Activated naive CD8-positive, alpha-beta T cell treated with anti-CD3 and anti-CD28 coated beads, Interleukin-2, amount 10 ng/mL, durations not matched to agents 7 days and 5 days (primary cell): ENCODE measurements around the gene TLL2. TPM values are rescaled to one million over a fixed set of nuclear protein-coding genes. Genes with fewer than 3 reads are reported as not detected.
"Not testable (repeated sequence)": the region's sequence is repeated elsewhere in the genome, so short reads cannot be mapped to it uniquely, and the experiment has no call there.

Source experiments
- ATAC-seq: fragments of 150-1000 bp; cut with Tn5 transposase; one replicate; pipeline ENCODE4 v1.10.0; 2021; ENCODE audit warnings: low read depth, moderate library complexity
- POLR2A ChIA-PET: fragments of 350-600 bp; sonication (Branson Sonifier 250); formaldehyde crosslinking; loops from one replicate; lab custom pipeline; 2021; ENCODE audit warnings: antibody characterized with exemption; lab: Charles Lee
- DNase-seq: peaks from one replicate; pipeline ENCODE4 v3.0.0; 2021
- H3K27ac Mint-ChIP-seq: one replicate; pipeline ENCODE4 v1.8.0; 2022; ENCODE audit warnings: mild to moderate bottlenecking, mixed read lengths
- H3K27me3 Mint-ChIP-seq: one replicate; pipeline ENCODE4 v1.8.0; 2022; ENCODE audit warnings: mild to moderate bottlenecking, moderate library complexity, mixed read lengths
- H3K36me3 Mint-ChIP-seq: one replicate; pipeline ENCODE4 v1.8.0; 2021; ENCODE audit warnings: mild to moderate bottlenecking, mixed read lengths
- H3K4me1 Mint-ChIP-seq: one replicate; pipeline ENCODE4 v1.8.0; 2021; ENCODE audit warnings: mixed read lengths
- H3K4me3 Mint-ChIP-seq: one replicate; pipeline ENCODE4 v1.8.0; 2022; ENCODE audit warnings: mild to moderate bottlenecking, moderate library complexity, mixed read lengths
- H3K9me3 Mint-ChIP-seq: one replicate; pipeline ENCODE4 v1.8.0; 2021; ENCODE audit warnings: mixed read lengths
- total RNA-seq, 2 experiments: library from RNA; stranded (reverse); gene quantifications; one replicate each; pipeline ENCODE4 v1.2.3, GENCODE V29; 2021

TLL2 gene
- not detected for total RNA-seq

DNA sequence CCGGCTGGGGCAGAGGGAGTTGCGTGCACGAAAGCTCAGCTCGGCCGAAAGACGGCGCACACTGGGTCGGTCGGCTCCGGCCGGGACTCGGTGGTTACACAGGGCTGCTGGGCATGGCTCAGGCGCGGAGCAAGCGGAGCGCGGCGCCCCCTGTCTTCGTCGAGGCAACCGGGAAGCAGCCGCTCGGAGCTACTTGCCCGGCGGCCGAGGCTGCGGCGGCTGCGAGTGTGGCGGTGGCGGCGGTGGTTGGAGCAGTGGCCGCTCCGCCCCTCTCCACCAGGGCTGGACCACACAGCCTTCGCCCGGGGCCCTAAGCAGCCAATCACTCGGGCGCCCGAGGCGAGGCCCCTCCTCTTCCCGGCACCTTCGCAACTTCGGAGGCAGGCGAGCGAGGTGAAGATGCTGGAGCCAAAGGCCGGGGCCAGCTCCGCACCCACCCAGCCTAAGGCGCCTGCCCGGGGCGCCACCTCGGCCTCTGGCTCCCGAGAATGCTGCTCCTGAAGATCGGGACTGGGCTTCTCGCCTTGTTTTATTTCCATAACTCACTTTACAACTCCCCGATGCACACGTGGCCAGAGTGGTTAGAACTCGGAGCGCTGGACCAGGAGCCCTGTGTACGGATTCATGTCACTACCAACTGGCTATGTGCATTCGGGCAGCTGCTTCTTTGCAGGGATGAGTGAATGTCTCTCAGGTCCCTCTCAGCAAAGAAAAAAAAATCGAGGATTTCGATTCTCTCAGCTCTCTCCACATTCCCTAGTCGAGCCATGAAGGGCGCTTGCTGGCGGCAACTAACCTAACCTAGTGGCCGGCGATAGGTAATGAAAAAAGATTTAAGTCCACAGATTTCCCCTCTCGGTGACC, at the start of gene TLL2:
TLL2 (minus strand) TSS at position 229 of the 864 bp plus-strand sequence. CDS start 241 bp downstream, outside the sequence.
- H3K27ac Mint-ChIP-seq: no peak within 1 kb of the TSS
- H3K9me3 Mint-ChIP-seq: no peaks in the 10 kb centered on the region
- H3K27me3 Mint-ChIP-seq: peaks cover 54% of the 10 kb centered on the region
- peak; percentile 73 for DNase-seq
- H3K4me3 Mint-ChIP-seq: peak within 1 kb of the TSS; percentile 69
- peaks cover 14% of the 10 kb centered on the region for H3K4me1 Mint-ChIP-seq
- H3K36me3 Mint-ChIP-seq: peaks cover 8% of the 10 kb centered on the region
- peak; percentile 76 for ATAC-seq
- POLR2A ChIA-PET: interaction anchor here (1.2 to 1.3 kb wide), 2 partner anchors 9 to 73 kb away, joined by 3 read pairs; no protein-coding TSS in a partner anchor

DNA sequence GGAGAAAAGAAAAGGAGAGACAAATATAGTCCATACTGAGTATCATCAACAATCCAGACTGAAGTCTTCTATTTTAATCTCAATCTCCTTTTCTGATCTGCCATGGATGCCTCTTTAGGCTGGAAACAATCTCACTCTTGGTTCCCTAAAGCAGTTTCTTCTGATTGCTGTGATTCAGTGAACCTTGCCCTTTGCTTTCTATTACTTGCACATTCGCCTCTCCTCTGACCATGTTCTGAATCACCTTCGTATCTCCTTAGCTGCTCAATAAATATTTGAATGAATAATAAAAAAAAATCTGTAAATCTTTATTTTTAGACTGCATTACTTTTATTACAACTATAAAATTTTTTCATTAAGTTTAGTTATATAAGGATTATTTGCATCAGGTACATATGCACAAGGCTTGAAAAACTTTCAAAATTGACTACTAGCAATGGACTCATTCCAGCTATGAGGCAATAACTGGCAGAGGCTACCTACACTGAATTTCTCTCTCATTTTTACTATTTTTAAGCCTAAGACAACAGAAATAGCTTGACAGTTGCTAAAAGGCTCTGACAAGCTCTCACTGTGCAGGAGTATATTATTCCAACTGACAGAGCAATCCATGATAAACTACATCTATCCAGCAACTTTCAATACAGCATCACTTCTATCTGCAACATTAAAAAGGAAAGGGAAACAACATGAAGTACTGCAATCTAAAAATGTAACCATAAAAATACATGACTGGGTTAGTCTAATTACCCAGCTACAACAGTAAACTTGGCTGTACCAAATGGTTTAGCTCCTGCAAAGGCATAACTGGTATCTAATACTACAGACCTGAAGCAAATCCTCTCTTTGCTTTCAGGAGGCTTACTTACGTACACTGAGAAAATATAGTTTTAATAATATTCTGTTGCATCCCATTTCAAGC, 47.5 kb upstream of the TLL2 start:
- DNase-seq (no peak), ATAC-seq (no peak)
- Mint-ChIP-seq H3K9me3 (no peaks in the 10 kb centered on the region), H3K36me3 (peaks cover 20% of the 10 kb centered on the region), H3K4me1 (peaks cover 4% of the 10 kb centered on the region), H3K4me3 (no peak overlapping the region), H3K27ac (no peak overlapping the region), H3K27me3 (no peaks in the 10 kb centered on the region)
- POLR2A ChIA-PET: no interaction called here

DNA sequence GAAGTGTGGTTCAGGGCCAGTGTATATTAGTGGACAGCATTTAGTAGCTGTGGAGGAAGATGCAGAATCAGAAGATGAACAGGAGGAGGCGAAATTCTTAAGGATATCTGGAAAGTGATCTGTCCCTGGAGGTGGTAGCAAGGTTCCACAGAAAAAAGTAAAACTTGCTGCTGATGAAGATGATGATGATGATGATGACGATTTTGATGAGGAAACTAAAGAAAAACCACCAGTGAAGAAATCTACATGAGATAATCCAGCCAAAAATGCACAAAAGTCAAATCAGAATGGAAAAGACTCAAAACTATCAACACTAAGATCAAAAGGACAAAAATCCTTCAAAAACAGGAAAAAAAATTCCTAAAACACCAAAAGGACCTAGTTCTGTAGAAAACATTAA, 46.8 kb upstream of the TLL2 start:
- POLR2A ChIA-PET: no interaction called here
- ATAC-seq (no peak), DNase-seq (no peak)
- Mint-ChIP-seq H3K4me3 (no peak overlapping the region), H3K4me1 (no peaks in the 10 kb centered on the region), H3K9me3 (no peaks in the 10 kb centered on the region), H3K27ac (no peak overlapping the region), H3K36me3 (peaks cover 20% of the 10 kb centered on the region), H3K27me3 (no peaks in the 10 kb centered on the region)

DNA sequence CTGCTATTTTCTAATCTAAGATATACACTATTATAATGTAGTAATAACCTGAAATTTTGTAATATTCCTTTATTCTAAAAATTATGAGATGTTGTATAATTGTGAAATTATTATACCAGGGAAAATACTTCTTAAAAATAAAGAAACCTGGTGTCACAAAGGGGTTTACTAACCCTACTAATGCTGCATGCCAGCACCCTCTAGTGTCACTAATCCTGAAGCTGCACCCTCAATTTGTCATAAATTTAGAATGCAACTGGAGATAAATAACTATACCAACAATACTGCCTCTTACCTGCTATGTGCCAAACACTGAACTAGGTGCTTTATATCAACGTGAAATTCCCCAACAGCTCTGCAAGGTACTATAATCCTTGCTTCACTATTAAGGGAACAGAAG, 42.3 kb upstream of the TLL2 start:
- DNase-seq: no peak
- ATAC-seq: no peak
- peaks cover 15% of the 10 kb centered on the region for H3K36me3 Mint-ChIP-seq
- no peaks in the 10 kb centered on the region for H3K4me1 Mint-ChIP-seq
- no peak overlapping the region for H3K27ac Mint-ChIP-seq
- no peak overlapping the region for H3K4me3 Mint-ChIP-seq
- no peaks in the 10 kb centered on the region for H3K9me3 Mint-ChIP-seq
- no peaks in the 10 kb centered on the region for H3K27me3 Mint-ChIP-seq
- POLR2A ChIA-PET: no interaction called here

DNA sequence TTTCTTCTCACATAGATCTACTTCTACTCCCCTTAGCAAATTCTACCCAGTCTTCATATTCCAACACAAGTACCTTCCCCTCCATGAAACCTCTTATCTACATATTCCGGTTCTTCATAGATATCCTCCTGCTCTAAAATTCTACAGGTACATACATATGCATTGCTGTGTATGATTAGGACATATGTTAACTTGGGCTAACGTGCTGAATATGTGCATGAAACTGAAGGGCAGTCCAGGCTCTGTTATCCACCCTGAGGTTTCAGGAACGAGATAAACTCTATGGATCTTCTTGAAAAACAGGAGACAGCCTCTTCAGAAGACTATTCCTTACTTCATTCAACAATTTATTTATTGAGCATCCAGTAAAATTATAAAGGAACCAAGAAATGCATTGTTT, 41.6 kb upstream of the TLL2 start:
- DNase-seq (no peak), ATAC-seq (no peak)
- Mint-ChIP-seq H3K36me3 (peaks cover 11% of the 10 kb centered on the region), H3K9me3 (no peaks in the 10 kb centered on the region), H3K27ac (no peak overlapping the region), H3K4me3 (no peak overlapping the region), H3K4me1 (no peaks in the 10 kb centered on the region), H3K27me3 (no peaks in the 10 kb centered on the region)
- POLR2A ChIA-PET: no interaction called here

DNA sequence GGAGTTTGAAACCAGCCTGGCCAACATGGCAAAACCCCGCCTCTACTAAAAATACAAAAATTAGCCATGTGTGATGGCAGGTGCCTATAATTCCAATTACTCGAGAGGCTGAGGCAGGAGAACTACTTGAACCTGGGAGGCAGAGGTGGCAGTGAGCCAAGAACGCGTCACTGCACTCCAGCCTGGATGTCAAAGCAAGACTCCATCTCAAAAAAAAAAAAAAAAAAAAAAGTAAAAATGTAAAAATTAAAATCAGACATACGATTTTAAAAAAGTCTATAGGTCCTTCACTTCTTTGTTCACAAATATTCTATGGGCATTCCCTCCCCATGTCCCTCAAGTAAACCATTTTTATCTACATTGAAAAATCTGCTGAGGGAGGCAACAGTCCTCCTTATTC, 34.9 kb upstream of the TLL2 start:
- Mint-ChIP-seq H3K4me1 (peaks cover 2% of the 10 kb centered on the region), H3K9me3 (no peaks in the 10 kb centered on the region), H3K27me3 (no peaks in the 10 kb centered on the region), H3K36me3 (peaks cover 22% of the 10 kb centered on the region), H3K4me3 (no peak overlapping the region), H3K27ac (no peak overlapping the region)
- DNase-seq (no peak), ATAC-seq (no peak)
- POLR2A ChIA-PET: no interaction called here

DNA sequence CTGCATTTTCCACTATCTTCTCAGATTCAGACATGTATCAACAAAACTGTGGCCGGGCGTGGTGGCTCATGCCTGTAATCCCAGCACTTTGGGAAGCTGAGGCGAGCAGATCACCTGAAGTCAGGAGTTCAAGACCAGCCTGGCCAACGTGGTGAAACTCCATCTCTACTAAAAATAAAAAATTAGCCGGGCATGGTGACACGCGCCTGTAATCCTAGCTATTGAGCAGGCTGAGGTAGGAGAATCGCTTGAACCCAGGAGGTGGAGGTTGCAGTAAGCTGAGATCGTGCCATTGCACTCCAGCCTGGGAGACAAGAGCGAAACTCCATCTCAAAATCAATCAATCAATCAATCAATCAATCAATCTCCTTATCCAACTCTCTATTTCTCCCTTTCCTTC, 31.8 kb upstream of the TLL2 start:
- H3K27me3 Mint-ChIP-seq, H3K4me3 Mint-ChIP-seq, H3K4me1 Mint-ChIP-seq, POLR2A ChIA-PET, DNase-seq, H3K27ac Mint-ChIP-seq, ATAC-seq, H3K9me3 Mint-ChIP-seq: not testable (repeated sequence)
- peaks cover 30% of the 10 kb centered on the region for H3K36me3 Mint-ChIP-seq

DNA sequence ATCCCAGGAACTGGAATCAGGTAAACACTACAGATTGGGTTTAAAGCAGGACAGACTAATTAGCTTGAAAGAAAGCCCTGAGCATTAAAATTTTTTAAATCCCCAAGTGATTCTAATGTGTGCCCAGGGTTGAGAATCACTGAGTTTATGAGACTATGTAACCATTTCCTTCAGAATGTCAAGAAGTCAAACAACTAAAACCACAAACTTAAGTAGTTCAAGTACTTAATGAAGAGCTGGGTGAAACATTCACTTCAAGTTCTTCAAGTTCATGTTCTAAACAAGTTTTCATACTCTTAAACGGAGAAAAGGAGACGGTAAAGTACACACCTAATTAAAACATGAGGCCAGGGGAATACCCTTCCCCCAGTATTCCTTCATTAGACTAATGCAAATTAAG, 28.2 kb upstream of the TLL2 start:
- Mint-ChIP-seq H3K9me3 (no peaks in the 10 kb centered on the region), H3K27ac (no peak overlapping the region), H3K36me3 (peaks cover 40% of the 10 kb centered on the region), H3K4me3 (no peak overlapping the region), H3K27me3 (no peaks in the 10 kb centered on the region), H3K4me1 (peaks cover 3% of the 10 kb centered on the region)
- POLR2A ChIA-PET: no interaction called here
- ATAC-seq (no peak), DNase-seq (no peak)

DNA sequence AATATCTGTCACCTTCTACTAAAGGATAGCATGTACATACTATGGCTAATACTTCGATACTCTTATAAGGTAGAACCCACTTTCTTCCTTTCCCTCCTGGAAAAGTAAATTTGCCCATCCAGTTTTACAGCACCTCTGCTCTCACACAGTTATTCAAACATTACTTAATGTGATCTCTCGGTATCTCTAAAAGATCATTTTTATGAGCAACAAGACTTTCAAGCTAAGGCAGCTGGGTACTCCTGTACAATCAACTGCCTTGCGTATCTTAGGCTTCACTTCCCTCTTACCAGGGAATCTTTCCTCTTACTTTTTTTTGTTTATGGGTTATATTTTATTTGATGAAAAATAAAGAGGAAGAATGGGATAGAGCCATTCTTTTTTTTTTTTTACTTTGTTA, 26.5 kb upstream of the TLL2 start:
- Mint-ChIP-seq H3K4me1 (peaks cover 3% of the 10 kb centered on the region), H3K27me3 (no peaks in the 10 kb centered on the region), H3K36me3 (peaks cover 35% of the 10 kb centered on the region), H3K9me3 (no peaks in the 10 kb centered on the region), H3K27ac (no peak overlapping the region), H3K4me3 (no peak overlapping the region)
- POLR2A ChIA-PET: interaction anchor here (0.7 kb wide), 1 partner anchor 47 kb away, joined by 3 read pairs; no protein-coding TSS in a partner anchor
- ATAC-seq (no peak), DNase-seq (no peak)

DNA sequence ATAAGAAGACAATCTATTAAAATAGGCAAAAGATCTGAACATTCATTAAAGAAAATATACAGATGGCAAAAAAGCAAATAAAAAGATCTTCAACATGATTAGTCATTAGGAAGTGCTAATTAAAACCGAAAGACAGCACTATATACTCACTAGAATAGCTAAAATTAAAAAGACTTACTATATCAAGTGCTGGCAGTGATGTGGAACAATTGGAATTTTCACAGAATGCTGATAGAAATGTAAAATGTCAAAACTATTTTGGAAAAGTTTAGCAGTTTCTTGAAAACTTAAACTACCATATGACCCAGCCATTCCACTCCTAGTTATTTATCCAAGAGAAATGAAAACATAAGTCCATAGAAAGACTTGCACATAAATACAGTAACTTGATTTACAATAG, 25.0 kb upstream of the TLL2 start:
- Mint-ChIP-seq H3K36me3 (peaks cover 33% of the 10 kb centered on the region), H3K4me1 (peaks cover 8% of the 10 kb centered on the region)
- no peak for ATAC-seq

DNA sequence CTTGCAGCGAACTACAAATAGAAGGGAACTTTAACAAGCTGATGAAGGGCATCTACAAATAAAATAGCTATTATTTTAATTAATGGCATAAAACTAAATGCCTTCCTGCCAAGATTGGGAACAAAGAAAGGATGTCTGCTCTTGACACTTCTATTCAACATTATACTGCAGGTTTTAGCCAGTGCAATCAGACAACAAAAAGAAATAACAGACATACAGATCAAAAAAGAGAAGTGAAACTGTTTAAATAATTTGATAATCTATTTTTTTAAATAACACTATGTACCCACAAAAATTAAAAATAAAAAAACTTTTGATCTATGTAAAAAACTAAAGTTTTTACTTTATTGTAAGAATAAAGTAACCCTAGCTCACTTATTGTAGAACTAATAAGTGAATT, 22.4 kb upstream of the TLL2 start:
- Mint-ChIP-seq H3K9me3 (no peaks in the 10 kb centered on the region), H3K27ac (no peak overlapping the region), H3K4me3 (no peak overlapping the region), H3K36me3 (peaks cover 26% of the 10 kb centered on the region), H3K27me3 (no peaks in the 10 kb centered on the region), H3K4me1 (peaks cover 8% of the 10 kb centered on the region)
- no peak for ATAC-seq
- no peak for DNase-seq
- POLR2A ChIA-PET: no interaction called here

More for the DNA sequence above, 25.0 kb upstream of the TLL2 start:
- POLR2A ChIA-PET: no interaction called here
- no peak for DNase-seq
- Mint-ChIP-seq H3K9me3 (no peaks in the 10 kb centered on the region), H3K27me3 (no peaks in the 10 kb centered on the region), H3K4me3 (no peak overlapping the region), H3K27ac (no peak overlapping the region)

DNA sequence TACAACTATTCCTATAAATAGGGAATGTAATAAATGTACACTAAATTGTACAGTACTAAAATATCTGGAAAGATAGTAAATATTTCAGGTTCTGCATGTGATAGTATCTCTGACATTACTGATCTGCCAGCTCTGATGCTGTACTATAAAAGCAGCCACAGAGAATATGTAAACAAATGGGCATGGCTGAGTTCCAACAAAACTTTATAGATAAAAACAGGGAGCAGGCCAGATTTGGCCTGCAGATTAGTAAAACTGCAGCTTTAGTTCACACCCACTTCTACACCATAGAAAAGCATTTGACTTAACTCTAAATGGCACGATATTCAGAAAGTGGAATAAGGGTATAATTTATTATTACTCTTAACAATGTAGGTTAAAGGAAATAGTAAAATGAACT, 18.8 kb upstream of the TLL2 start:
- Mint-ChIP-seq H3K27me3 (no peaks in the 10 kb centered on the region), H3K9me3 (no peaks in the 10 kb centered on the region), H3K36me3 (peaks cover 13% of the 10 kb centered on the region), H3K27ac (no peak overlapping the region), H3K4me3 (no peak overlapping the region), H3K4me1 (peaks cover 8% of the 10 kb centered on the region)
- no peak for DNase-seq
- no peak for ATAC-seq
- POLR2A ChIA-PET: no interaction called here

DNA sequence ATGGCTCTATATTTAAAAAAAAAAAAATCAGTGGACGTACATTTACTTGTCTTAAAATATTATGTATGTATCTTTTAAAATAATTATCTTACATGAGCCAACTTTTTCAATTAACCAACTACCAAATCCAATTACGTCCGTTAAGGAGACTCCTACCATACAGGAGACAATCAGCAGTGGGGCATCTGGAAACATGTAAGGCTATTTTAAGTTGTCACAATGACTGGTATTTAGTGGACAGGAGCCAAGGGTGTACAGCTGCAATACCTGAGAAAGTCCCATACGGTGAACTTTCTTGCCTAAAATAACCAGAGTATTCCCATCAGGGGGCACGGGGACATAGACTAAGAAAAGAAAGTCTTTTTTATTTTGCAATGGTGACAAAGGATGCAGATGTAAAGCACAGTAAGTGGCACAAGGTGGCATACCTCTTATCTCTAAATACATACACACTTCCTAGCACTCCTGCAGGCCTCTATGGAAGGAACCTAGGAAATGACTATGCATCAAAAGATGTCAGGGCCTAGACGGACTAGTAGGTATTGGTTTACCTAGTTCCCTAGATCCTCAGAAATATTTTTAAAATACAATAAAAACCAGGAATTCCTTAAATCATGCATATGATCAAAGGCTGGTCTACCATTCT, 16.0 kb upstream of the TLL2 start:
- Mint-ChIP-seq H3K4me3 (no peak overlapping the region), H3K36me3 (peaks cover 21% of the 10 kb centered on the region), H3K27ac (no peak overlapping the region), H3K4me1 (peaks cover 7% of the 10 kb centered on the region), H3K9me3 (no peaks in the 10 kb centered on the region), H3K27me3 (no peaks in the 10 kb centered on the region)
- DNase-seq (no peak), ATAC-seq (no peak)
- POLR2A ChIA-PET: no interaction called here
